Measurements from ENCODE around the gene CATSPER1. TPM values are rescaled to one million over a fixed set of nuclear protein-coding genes. Genes with fewer than 3 reads are reported as not detected.

CATSPER1 gene
- total and polyA plus RNA-seq, 2 experiments from 2014 or later = not detected

GRCh38 chr11:66003291-66003690, 23.0 kb downstream of the CATSPER1 start:
- Mint-ChIP-seq H3K4me1 (peaks cover 26% of the 10 kb centered on the region), H3K27ac (peak overlapping the region; percentile 85; the same call in 1 of the 2 replicates), H3K27me3 (ENCODE audit: insufficient read depth, low read depth, poor library complexity) (peaks cover 13% of the 10 kb centered on the region), H3K36me3 (ENCODE audit: low read depth) (peaks cover 61% of the 10 kb centered on the region), H3K9me3 (no peaks in the 10 kb centered on the region), H3K4me3 (peak overlapping the region; percentile 100)
- no peak overlapping the region for H2AFZ ChIP-seq
- H3K9me2 ChIP-seq (ENCODE audit: insufficient read depth) = no peaks in the 10 kb centered on the region
- ATAC-seq = no peak
- peaks cover 7% of the 10 kb centered on the region; the same call in 1 of the 2 replicates for H4K20me1 ChIP-seq (replicated peaks; ENCODE audit: insufficient read depth)
- peaks cover 24% of the 10 kb centered on the region for H3K36me3 ChIP-seq (ENCODE audit: insufficient read depth)
- peak overlapping the region; percentile 97 for H3K4me3 ChIP-seq
- no peak overlapping the region for H3K27ac ChIP-seq (ENCODE audit: low read depth)
- peak overlapping the region; percentile 93 for H3K4me2 ChIP-seq
- peaks cover 39% of the 10 kb centered on the region for H3K79me2 ChIP-seq (replicated peaks; ENCODE audit: insufficient read depth)
- H3K4me1 ChIP-seq (ENCODE audit: insufficient read depth) = peaks cover 17% of the 10 kb centered on the region; the same call in 1 of the 2 replicates
- no peak for DNase-seq (ENCODE audit: low spot score)
- TF ChIP-seq CTCF (conservative IDR thresholded peaks at IDR 0.05; ENCODE audit: low read depth in 2 of 2) = no peak
- no peak for TF ChIP-seq CREB1 (CRISPR knock-in tag; IDR thresholded peaks at IDR 0.05; ENCODE audit: low read depth)
- TF ChIP-seq ZNF462 (CRISPR knock-in tag; IDR thresholded peaks at IDR 0.05) = no peak
- no peak for TF ChIP-seq ZNF331 (CRISPR knock-in tag; IDR thresholded peaks at IDR 0.05; ENCODE audit: low read depth)
- no peak for TF ChIP-seq ETS1 (IDR thresholded peaks at IDR 0.05)
- no peak for TF ChIP-seq POLR2AphosphoS5 (IDR thresholded peaks at IDR 0.05; ENCODE audit: low read depth)
- TF ChIP-seq REST (IDR thresholded peaks at IDR 0.05; ENCODE audit: unreplicated experiment) = no peak
- TF ChIP-seq STAT1 (IDR thresholded peaks at IDR 0.05; ENCODE audit: unreplicated experiment) = no peak
- no peak for TF ChIP-seq EZH2 (IDR thresholded peaks at IDR 0.05; ENCODE audit: low read depth, unreplicated experiment)
- peaks cover 18% of the 10 kb centered on the region; the same call in 1 of the 2 replicates for H3F3A ChIP-seq (replicated peaks; ENCODE audit: low read depth)
- no peaks in the 10 kb centered on the region for H3K27me3 ChIP-seq (ENCODE audit: insufficient read depth)
